VCaP (cell line): ENCODE measurements around the gene UBE2D4.

Experiments
- H3K27ac ChIP-seq: fragments of 450-650 bp; 2 replicates; pipeline ENCODE4 v1.5.1; 2017
- CTCF ChIP-seq: fragments of 450-650 bp; conservative IDR thresholded peaks from 2 replicates; pipeline ENCODE4 v1.5.1; 2017; ENCODE audit warnings: mild to moderate bottlenecking, moderate library complexity

The UBE2D4 gene

GRCh38 chr7:43902542-43903054 is 23.6 kb upstream of the UBE2D4 start:
- TF ChIP-seq CTCF, result no peak
- no peak overlapping the region for H3K27ac ChIP-seq

GRCh38 chr7:43904533-43905208 is 21.6 kb upstream of the UBE2D4 start:
- peak overlapping the region; percentile 96; the same call in 1 of the 2 replicates for H3K27ac ChIP-seq
- TF ChIP-seq CTCF, result no peak

GRCh38 chr7:43905209-43905946 is 20.9 kb upstream of the UBE2D4 start:
- no peak for TF ChIP-seq CTCF

GRCh38 chr7:43905956-43906330 is 20.3 kb upstream of the UBE2D4 start:
- no peak for TF ChIP-seq CTCF
- H3K27ac ChIP-seq, result peak overlapping the region; percentile 96

More at GRCh38 chr7:43905209-43905946, 20.9 kb upstream of the UBE2D4 start:
- H3K27ac ChIP-seq, result peak overlapping the region; percentile 96

- H3K27ac ChIP-seq, result peak within 1 kb of the TSS; percentile 96
These were observed 19.8 kb upstream of the UBE2D4 start, which contains the start of gene URGCP for GRCh38 chr7:43906331-43907010. TSS of gene URGCP (minus strand) at chr7:43906596. CDS start at chr7:43906575, 21 bp downstream.

GRCh38 chr7:43914795-43915194 is 11.4 kb upstream of the UBE2D4 start:
- no peak overlapping the region for H3K27ac ChIP-seq
- TF ChIP-seq CTCF, result no peak

More at GRCh38 chr7:43906331-43907010, 19.8 kb upstream of the UBE2D4 start, which contains the start of gene URGCP:
- no peak for TF ChIP-seq CTCF

- H3K27ac ChIP-seq, result no peak overlapping the region
- TF ChIP-seq CTCF, result no peak
These were observed 10.3 kb upstream of the UBE2D4 start for GRCh38 chr7:43915907-43916306.
